Keratinocyte (primary cell): ENCODE results near the gene ASS1. TPM values are rescaled to one million over a fixed set of nuclear protein-coding genes. Genes with fewer than 3 reads are reported as not detected.

Source experiments
- DNase-seq: peaks from one replicate; pipeline ENCODE4 v3.0.0-alpha.2; 2011; ENCODE audit warnings: low read depth, missing footprints, low spot score
- FAIRE-seq: peaks from 2 replicates; lab custom pipeline; 2011; peaks lifted over from hg19 to GRCh38; lab: Jason Lieb, UNC
- H2AFZ ChIP-seq: 2 replicates; pipeline ENCODE4 v1.6.0; 2012; ENCODE audit warnings: low read length, control low read depth, inconsistent platforms; ENCODE audit not compliant: control insufficient read depth
- H3K27ac ChIP-seq: 2 replicates; pipeline ENCODE4 v1.5.1; 2011; ENCODE audit warnings: low read length; ENCODE audit not compliant: control insufficient read depth, insufficient read depth
- H3K27me3 ChIP-seq: 3 replicates; pipeline ENCODE4 v1.6.0; 2011; ENCODE audit warnings: low read length; ENCODE audit not compliant: control insufficient read depth, insufficient read depth; ENCODE audit errors: extremely low read depth
- H3K36me3 ChIP-seq, 2 experiments: 2 replicates in 1 of 2; 3 replicates in 1 of 2; pipeline ENCODE4 v1.5.1; 2011; ENCODE audit warnings: low read length in 2 of 2, mild to moderate bottlenecking in 1 of 2; ENCODE audit not compliant: control insufficient read depth in 2 of 2, insufficient read depth in 2 of 2; ENCODE audit errors: extremely low read depth in 1 of 2
- H3K4me1 ChIP-seq: 3 replicates; pipeline ENCODE4 v1.5.1; 2011; ENCODE audit warnings: low read length; ENCODE audit not compliant: control insufficient read depth, insufficient read depth; ENCODE audit errors: extremely low read depth
- H3K4me2 ChIP-seq: 3 replicates; pipeline ENCODE4 v1.6.0; 2011; ENCODE audit warnings: low read depth, low read length; ENCODE audit not compliant: control insufficient read depth, insufficient read depth; ENCODE audit errors: extremely low read depth
- H3K4me3 ChIP-seq, 3 experiments: fragments of 200-600 bp in 1 of 3; sonication (generic) in 1 of 3; 2 replicates in 2 of 3; 3 replicates in 1 of 3; pipeline ENCODE4 v1.5.1; 2011 to 2016; ENCODE audit warnings: low read length in 3 of 3, mild to moderate bottlenecking in 3 of 3, control low read depth in 2 of 3, inconsistent platforms in 1 of 3, low read depth in 1 of 3, mixed read lengths in 1 of 3, mixed run types in 1 of 3, moderate library complexity in 1 of 3; ENCODE audit not compliant: control insufficient read depth in 2 of 3, insufficient read depth in 2 of 3; ENCODE audit errors: extremely low read depth in 1 of 3
- H3K79me2 ChIP-seq: 2 replicates; pipeline ENCODE4 v1.6.0; 2012; ENCODE audit warnings: low read length; ENCODE audit not compliant: control insufficient read depth, insufficient read depth
- H3K9ac ChIP-seq: 3 replicates; pipeline ENCODE4 v1.6.0; 2011; ENCODE audit warnings: low read length; ENCODE audit not compliant: control insufficient read depth, insufficient read depth; ENCODE audit errors: extremely low read depth
- H3K9me1 ChIP-seq: 3 replicates; pipeline ENCODE4 v1.6.0; 2011; ENCODE audit warnings: low read length; ENCODE audit not compliant: control insufficient read depth, insufficient read depth; ENCODE audit errors: extremely low read depth
- H3K9me3 ChIP-seq: 2 replicates; pipeline ENCODE4 v1.5.1; 2012; ENCODE audit warnings: low read depth, low read length; ENCODE audit not compliant: control insufficient read depth
- H4K20me1 ChIP-seq: 3 replicates; pipeline ENCODE4 v1.6.0; 2011; ENCODE audit warnings: low read length; ENCODE audit not compliant: control insufficient read depth, insufficient read depth; ENCODE audit errors: extremely low read depth
- CTCF ChIP-seq, 3 experiments: IDR thresholded peaks in 1 of 3; conservative IDR thresholded peaks in 1 of 3; optimal IDR thresholded peaks in 1 of 3; 2 replicates in 2 of 3; 3 replicates in 1 of 3; pipeline versions ENCODE3 to v1.5.1; 2011; ENCODE audit warnings: low read length in 3 of 3, mild to moderate bottlenecking in 3 of 3, moderate library complexity in 2 of 3, control low read depth in 1 of 3, inconsistent platforms in 1 of 3; ENCODE audit not compliant: insufficient read depth in 2 of 3; ENCODE audit errors: extremely low read depth in 1 of 3
- EZH2 ChIP-seq: IDR thresholded peaks from one replicate; pipeline ENCODE4 v1.6.1; 2012; ENCODE audit warnings: inconsistent platforms, mild to moderate bottlenecking, low read length, moderate library complexity
- dilution Hi-C: fragments of 300-500 bp; cut with MboI; formaldehyde crosslinking; loops from one replicate; pipeline ENCODE4 v1.7.0; 2020; ENCODE audit warnings: low sequenced_read_pairs; ENCODE audit not compliant: extremely low pct_ligation_motif_present
- polyA plus RNA-seq, 5 experiments: library from polyadenylated mRNA; depleted of rRNA in 3 of 5; stranded (reverse) in 3 of 5; stranded (forward) in 1 of 5; unstranded in 1 of 5; fragments of >200 nt; gene quantifications; 1 replicate in 1 of 5; 2 replicates in 3 of 5; 3 replicates in 1 of 5; pipeline versions ENCODE4 v1.2.1 to v1.2.3, GENCODE V29; 2011 to 2012; ENCODE audit warnings: missing spikeins in 2 of 5, low read depth in 1 of 5, low replicate concordance in 1 of 5

ASS1 gene
- polyA plus RNA-seq, 1 donor (not counting 4 experiments of a cell fraction or from before 2014, with no cell fraction given): 52.4 TPM

GRCh38 chr9:130458804-130459067 is 14.0 kb downstream of the ASS1 start:
- Histone ChIP-seq H3K36me3 (no peaks in the 10 kb centered on the region), H3K4me1 (no peaks in the 10 kb centered on the region), H4K20me1 (peaks cover 2% of the 10 kb centered on the region), H3K27me3 (peaks cover 7% of the 10 kb centered on the region), H3K9me3 (no peaks in the 10 kb centered on the region), H3K4me3 (no peak overlapping the region), H3K9me1 (no peaks in the 10 kb centered on the region), H3K79me2 (no peaks in the 10 kb centered on the region), H3K4me2 (no peak overlapping the region), H2AFZ (no peak overlapping the region), H3K27ac (no peak overlapping the region), H3K9ac (no peak overlapping the region)
- FAIRE-seq (no peak), DNase-seq (no peak)
- TF ChIP-seq CTCF (optimal IDR thresholded peaks at IDR 0.05 in 1 of 3, IDR thresholded peaks at IDR 0.05 in 1 of 3, conservative IDR thresholded peaks at IDR 0.05 in 1 of 3; ENCODE audit: extremely low read depth in 1 of 3, insufficient read depth in 2 of 3, low read length in 3 of 3) (no peak), EZH2 (no peak)
- dilution Hi-C loops: no loop called here

GRCh38 chr9:130459151-130459550 is 14.4 kb downstream of the ASS1 start:
- Histone ChIP-seq H3K9ac (no peak overlapping the region), H3K36me3 (no peaks in the 10 kb centered on the region), H3K9me3 (no peaks in the 10 kb centered on the region), H3K27me3 (peaks cover 4% of the 10 kb centered on the region), H4K20me1 (peaks cover 2% of the 10 kb centered on the region), H3K4me3 (no peak overlapping the region), H3K9me1 (no peaks in the 10 kb centered on the region), H2AFZ (no peak overlapping the region), H3K4me2 (no peak overlapping the region), H3K4me1 (no peaks in the 10 kb centered on the region), H3K79me2 (no peaks in the 10 kb centered on the region), H3K27ac (no peak overlapping the region)
- dilution Hi-C loops: no loop called here
- FAIRE-seq (no peak), DNase-seq (no peak)
- TF ChIP-seq EZH2 (no peak), CTCF (optimal IDR thresholded peaks at IDR 0.05 in 1 of 3, IDR thresholded peaks at IDR 0.05 in 1 of 3, conservative IDR thresholded peaks at IDR 0.05 in 1 of 3; ENCODE audit: extremely low read depth in 1 of 3, insufficient read depth in 2 of 3, low read length in 3 of 3) (no peak)
